Glomerular visceral epithelial cell (primary cell): Measurements from ENCODE around the gene ALOX15.
"Not testable (repeated sequence)": the region's sequence is repeated elsewhere in the genome, so short reads cannot be mapped to it uniquely, and the experiment has no call there.

Experiments
- DNase-seq: peaks from one replicate; pipeline ENCODE4 v3.0.0-alpha.2; 2016; ENCODE audit errors: extremely low spot score

Gene ALOX15

GRCh38 chr17:4620531-4621101 is 20.9 kb downstream of the ALOX15 start:
- no peak for DNase-seq

- DNase-seq, result no peak
These were observed 23.7 kb downstream of the ALOX15 start for GRCh38 chr17:4617590-4618351.

GRCh38 chr17:4617090-4617489 is 24.4 kb downstream of the ALOX15 start:
- no peak for DNase-seq

GRCh38 chr17:4616476-4616875 is 25.0 kb downstream of the ALOX15 start:
- DNase-seq, result no peak

GRCh38 chr17:4610656-4611055 is 30.8 kb downstream of the ALOX15 start:
- DNase-seq, result no peak

- no peak for DNase-seq
These were observed 31.3 kb downstream of the ALOX15 start for GRCh38 chr17:4610162-4610561.

- no peak for DNase-seq
These were observed 31.7 kb downstream of the ALOX15 start for GRCh38 chr17:4609761-4610160.

GRCh38 chr17:4607773-4608187 is 33.7 kb downstream of the ALOX15 start:
- DNase-seq, result peak; percentile 45

GRCh38 chr17:4607261-4607741 is 34.2 kb downstream of the ALOX15 start:
- peak; percentile 31 for DNase-seq

GRCh38 chr17:4605826-4606225 is 35.7 kb downstream of the ALOX15 start:
- DNase-seq, result no peak

GRCh38 chr17:4604736-4605135 is 36.7 kb downstream of the ALOX15 start:
- DNase-seq, result not testable (repeated sequence)

- DNase-seq, result peak; percentile 25
These were observed 37.3 kb downstream of the ALOX15 start for GRCh38 chr17:4604111-4604644.

GRCh38 chr17:4602041-4602440 is 39.4 kb downstream of the ALOX15 start:
- DNase-seq, result no peak

GRCh38 chr17:4601326-4601725 is 40.2 kb downstream of the ALOX15 start:
- DNase-seq, result no peak

- DNase-seq, result no peak
These were observed 40.9 kb downstream of the ALOX15 start for GRCh38 chr17:4600563-4600962.

GRCh38 chr17:4599505-4600281 is 41.8 kb downstream of the ALOX15 start:
- DNase-seq, result no peak

GRCh38 chr17:4598776-4599504 is 42.5 kb downstream of the ALOX15 start:
- DNase-seq, result no peak

GRCh38 chr17:4597975-4598374 is 43.5 kb downstream of the ALOX15 start:
- DNase-seq, result no peak

- DNase-seq, result no peak
These were observed 44.7 kb downstream of the ALOX15 start for GRCh38 chr17:4596636-4597380.

- not testable (repeated sequence) for DNase-seq
These were observed 45.7 kb downstream of the ALOX15 start for GRCh38 chr17:4595685-4596342.
